Measurements from ENCODE around the gene TSHR.

TSHR gene

DNA sequence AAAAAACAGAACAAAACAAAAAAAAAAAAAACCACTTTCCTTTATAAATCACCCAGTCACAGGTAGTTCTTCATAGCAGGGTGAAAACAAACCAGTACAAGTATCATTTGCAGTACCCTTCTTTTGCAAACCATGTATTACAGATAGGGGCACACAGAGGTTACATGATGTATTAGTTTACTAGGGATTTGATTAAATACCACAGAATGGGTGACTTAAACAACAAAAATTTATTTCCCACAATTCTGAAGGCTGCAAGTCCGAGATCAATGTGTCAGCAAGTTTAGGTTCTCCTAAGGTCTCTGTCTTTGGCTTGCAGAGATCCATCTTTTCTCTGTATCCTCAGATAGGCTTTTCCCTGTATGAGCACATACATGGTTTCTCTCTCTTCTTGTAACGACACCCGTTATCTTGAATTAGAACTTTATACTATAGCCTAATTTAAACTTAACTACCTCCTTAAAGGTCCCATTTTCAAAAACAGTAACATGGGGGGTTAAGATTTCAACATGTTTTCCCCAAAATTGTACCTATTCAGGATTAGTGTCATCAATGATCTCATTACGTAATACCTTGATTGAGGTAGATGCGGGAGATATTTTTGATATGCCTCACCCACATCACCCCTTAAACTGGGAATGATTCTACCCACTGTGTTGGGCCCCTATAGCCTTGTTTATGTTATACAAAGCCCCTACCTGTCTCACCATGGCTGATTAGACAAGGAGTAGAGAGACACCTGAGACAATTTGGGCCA, 10.4 kb upstream of the TSHR start:
- TF ChIP-seq TAF1 (IDR thresholded peaks at IDR 0.05; ENCODE audit: borderline replicate concordance, insufficient read depth, low read length) (no peak), SIN3A (IDR thresholded peaks at IDR 0.05; ENCODE audit: borderline replicate concordance, insufficient read depth, low read length) (no peak), FOXP2 (optimal IDR thresholded peaks at IDR 0.05; ENCODE audit: borderline replicate concordance, extremely low read depth, extremely low read length, insufficient read depth) (no peak), POLR2AphosphoS5 (IDR thresholded peaks at IDR 0.05; ENCODE audit: low read depth, low read length) (no peak)
- TF ChIP-seq, protein P1, sequence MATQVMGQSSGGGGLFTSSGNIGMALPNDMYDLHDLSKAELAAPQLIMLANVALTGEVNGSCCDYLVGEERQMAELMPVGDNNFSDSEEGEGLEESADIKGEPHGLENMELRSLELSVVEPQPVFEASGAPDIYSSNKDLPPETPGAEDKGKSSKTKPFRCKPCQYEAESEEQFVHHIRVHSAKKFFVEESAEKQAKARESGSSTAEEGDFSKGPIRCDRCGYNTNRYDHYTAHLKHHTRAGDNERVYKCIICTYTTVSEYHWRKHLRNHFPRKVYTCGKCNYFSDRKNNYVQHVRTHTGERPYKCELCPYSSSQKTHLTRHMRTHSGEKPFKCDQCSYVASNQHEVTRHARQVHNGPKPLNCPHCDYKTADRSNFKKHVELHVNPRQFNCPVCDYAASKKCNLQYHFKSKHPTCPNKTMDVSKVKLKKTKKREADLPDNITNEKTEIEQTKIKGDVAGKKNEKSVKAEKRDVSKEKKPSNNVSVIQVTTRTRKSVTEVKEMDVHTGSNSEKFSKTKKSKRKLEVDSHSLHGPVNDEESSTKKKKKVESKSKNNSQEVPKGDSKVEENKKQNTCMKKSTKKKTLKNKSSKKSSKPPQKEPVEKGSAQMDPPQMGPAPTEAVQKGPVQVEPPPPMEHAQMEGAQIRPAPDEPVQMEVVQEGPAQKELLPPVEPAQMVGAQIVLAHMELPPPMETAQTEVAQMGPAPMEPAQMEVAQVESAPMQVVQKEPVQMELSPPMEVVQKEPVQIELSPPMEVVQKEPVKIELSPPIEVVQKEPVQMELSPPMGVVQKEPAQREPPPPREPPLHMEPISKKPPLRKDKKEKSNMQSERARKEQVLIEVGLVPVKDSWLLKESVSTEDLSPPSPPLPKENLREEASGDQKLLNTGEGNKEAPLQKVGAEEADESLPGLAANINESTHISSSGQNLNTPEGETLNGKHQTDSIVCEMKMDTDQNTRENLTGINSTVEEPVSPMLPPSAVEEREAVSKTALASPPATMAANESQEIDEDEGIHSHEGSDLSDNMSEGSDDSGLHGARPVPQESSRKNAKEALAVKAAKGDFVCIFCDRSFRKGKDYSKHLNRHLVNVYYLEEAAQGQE (IDR thresholded peaks at IDR 0.05; ENCODE audit: insufficient read depth in 1 of 2, low read depth in 2 of 2, low read length in 2 of 2), result no peak

GRCh38 chr14:80946187-80946586, 9.2 kb upstream of the TSHR start:
- TF ChIP-seq TAF1 (IDR thresholded peaks at IDR 0.05; ENCODE audit: borderline replicate concordance, insufficient read depth, low read length) (no peak), FOXP2 (optimal IDR thresholded peaks at IDR 0.05; ENCODE audit: borderline replicate concordance, extremely low read depth, extremely low read length, insufficient read depth) (no peak), POLR2AphosphoS5 (IDR thresholded peaks at IDR 0.05; ENCODE audit: low read depth, low read length) (no peak), SIN3A (IDR thresholded peaks at IDR 0.05; ENCODE audit: borderline replicate concordance, insufficient read depth, low read length) (no peak)
- TF ChIP-seq, protein P1 (IDR thresholded peaks at IDR 0.05; ENCODE audit: insufficient read depth in 1 of 2, low read depth in 2 of 2, low read length in 2 of 2), result no peak

DNA sequence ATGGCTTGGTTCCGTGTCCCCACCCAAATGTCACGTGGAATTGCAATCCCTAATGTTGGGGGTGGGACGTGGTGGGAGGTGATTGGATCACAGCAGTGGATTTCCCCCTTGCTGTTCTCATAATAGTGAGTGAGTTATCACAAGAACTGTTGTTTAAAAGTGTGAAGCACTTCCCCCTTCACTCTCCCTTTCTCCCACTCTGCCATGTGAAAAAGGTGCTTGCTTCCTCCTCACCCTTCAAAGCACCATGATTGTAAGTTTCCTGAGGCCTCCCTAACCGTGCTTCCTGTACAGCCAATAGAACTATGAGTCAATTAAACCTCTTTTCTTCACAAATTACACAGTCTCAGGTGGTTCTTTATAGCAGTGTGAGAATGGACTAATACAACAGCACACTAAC, 8.6 kb upstream of the TSHR start:
- TF ChIP-seq, protein P1 (IDR thresholded peaks at IDR 0.05; ENCODE audit: insufficient read depth in 1 of 2, low read depth in 2 of 2, low read length in 2 of 2), result no peak

DNA sequence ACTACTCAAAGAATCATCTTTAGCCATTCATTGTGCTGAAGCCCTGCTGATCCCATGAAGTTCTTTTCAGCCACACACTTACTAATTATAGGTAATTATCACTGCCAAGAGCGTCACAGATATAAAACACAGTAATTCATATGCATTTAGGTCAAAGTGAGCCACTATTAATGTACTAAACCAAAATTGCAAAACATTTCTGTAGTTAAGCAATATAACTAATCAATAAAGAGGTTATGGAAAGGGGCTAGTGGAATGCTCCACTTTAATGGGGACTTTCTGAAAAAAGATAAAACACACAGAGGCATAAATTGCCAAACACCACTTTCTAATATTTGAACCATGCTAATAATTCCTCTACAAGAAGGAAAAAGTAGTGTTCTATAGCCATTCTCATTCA, 7.1 kb upstream of the TSHR start:
- TF ChIP-seq TAF1 (IDR thresholded peaks at IDR 0.05; ENCODE audit: borderline replicate concordance, insufficient read depth, low read length), result no peak
- TF ChIP-seq FOXP2 (optimal IDR thresholded peaks at IDR 0.05; ENCODE audit: borderline replicate concordance, extremely low read depth, extremely low read length, insufficient read depth), result no peak
- TF ChIP-seq POLR2AphosphoS5 (IDR thresholded peaks at IDR 0.05; ENCODE audit: low read depth, low read length), result no peak

GRCh38 chr14:80951491-80951890, 3.9 kb upstream of the TSHR start:
- no peak for TF ChIP-seq POLR2AphosphoS5 (IDR thresholded peaks at IDR 0.05; ENCODE audit: low read depth, low read length)
- no peak for TF ChIP-seq TAF1 (IDR thresholded peaks at IDR 0.05; ENCODE audit: borderline replicate concordance, insufficient read depth, low read length)
- TF ChIP-seq FOXP2 (optimal IDR thresholded peaks at IDR 0.05; ENCODE audit: borderline replicate concordance, extremely low read depth, extremely low read length, insufficient read depth), result no peak
- TF ChIP-seq SIN3A (IDR thresholded peaks at IDR 0.05; ENCODE audit: borderline replicate concordance, insufficient read depth, low read length), result no peak
- TF ChIP-seq, protein P1 (IDR thresholded peaks at IDR 0.05; ENCODE audit: insufficient read depth in 1 of 2, low read depth in 2 of 2, low read length in 2 of 2), result no peak
